Uterus (tissue), 2 donors: ENCODE data around the gene SRRM3.

Experiments used
- CTCF ChIP-seq, 4 experiments: fragments of 200-600 bp in 2 of 4; fragments of 450-650 bp in 2 of 4; sonication (generic) in 2 of 4; IDR thresholded peaks; one replicate each; pipeline ENCODE4 v1.5.1; 2016 to 2019; ENCODE audit warnings: antibody characterized with exemption in 4 of 4, mild to moderate bottlenecking in 2 of 4, moderate library complexity in 1 of 4
- POLR2A ChIP-seq, 2 donors: fragments of 450-650 bp; IDR thresholded peaks; one replicate each; pipeline ENCODE4 v1.6.1; 2016; ENCODE audit warnings: antibody characterized with exemption in 2 of 2, mild to moderate bottlenecking in 1 of 2, moderate library complexity in 1 of 2

GRCh38 chr7:76259124-76260093 lies 57.7 kb downstream of the SRRM3 start:
- TF ChIP-seq POLR2A (IDR thresholded peaks at IDR 0.05) (no peak), CTCF (IDR thresholded peaks at IDR 0.05) (no peak)
